ENCODE results near the gene SPATA9. TPM values are rescaled to one million over a fixed set of nuclear protein-coding genes. Genes with fewer than 3 reads are reported as not detected.

Gene SPATA9
- total RNA-seq, 1 experiment from 2014 or later, result not detected

GRCh38 chr5:95624368-95624767, 58.4 kb downstream of the SPATA9 start:
- no peak overlapping the region for H3K9ac ChIP-seq (ENCODE audit: extremely low read depth, insufficient read length, low read length)
- H3K4ac ChIP-seq (ENCODE audit: low read depth, low read length), result no peak overlapping the region
- Mint-ChIP-seq H3K27me3 (ENCODE audit: low read depth) (peaks cover 45% of the 10 kb centered on the region), H3K9me3 (peaks cover 19 to 24% of the 10 kb centered on the region in 2 experiments), H3K4me3 (no peak overlapping the region), H3K36me3 (ENCODE audit: insufficient read depth in 1 of 3, low read depth in 3 of 3) (peaks cover 14 to 19% (median 16%) of the 10 kb centered on the region in 3 experiments), H3K4me1 (peaks cover 12 to 16% of the 10 kb centered on the region in 2 experiments), H3K27ac (no peak overlapping the region)
- no peak overlapping the region for H2AK5ac ChIP-seq (ENCODE audit: insufficient read length, low read length)
- H4K20me1 ChIP-seq (ENCODE audit: control insufficient read depth, insufficient read depth, insufficient read length), result no peaks in the 10 kb centered on the region
- H3K4me1 ChIP-seq (ENCODE audit: insufficient read depth, low read length), result no peaks in the 10 kb centered on the region
- no peaks in the 10 kb centered on the region for H3K79me2 ChIP-seq (ENCODE audit: insufficient read depth, low read length)
- TF ChIP-seq, protein P1, sequence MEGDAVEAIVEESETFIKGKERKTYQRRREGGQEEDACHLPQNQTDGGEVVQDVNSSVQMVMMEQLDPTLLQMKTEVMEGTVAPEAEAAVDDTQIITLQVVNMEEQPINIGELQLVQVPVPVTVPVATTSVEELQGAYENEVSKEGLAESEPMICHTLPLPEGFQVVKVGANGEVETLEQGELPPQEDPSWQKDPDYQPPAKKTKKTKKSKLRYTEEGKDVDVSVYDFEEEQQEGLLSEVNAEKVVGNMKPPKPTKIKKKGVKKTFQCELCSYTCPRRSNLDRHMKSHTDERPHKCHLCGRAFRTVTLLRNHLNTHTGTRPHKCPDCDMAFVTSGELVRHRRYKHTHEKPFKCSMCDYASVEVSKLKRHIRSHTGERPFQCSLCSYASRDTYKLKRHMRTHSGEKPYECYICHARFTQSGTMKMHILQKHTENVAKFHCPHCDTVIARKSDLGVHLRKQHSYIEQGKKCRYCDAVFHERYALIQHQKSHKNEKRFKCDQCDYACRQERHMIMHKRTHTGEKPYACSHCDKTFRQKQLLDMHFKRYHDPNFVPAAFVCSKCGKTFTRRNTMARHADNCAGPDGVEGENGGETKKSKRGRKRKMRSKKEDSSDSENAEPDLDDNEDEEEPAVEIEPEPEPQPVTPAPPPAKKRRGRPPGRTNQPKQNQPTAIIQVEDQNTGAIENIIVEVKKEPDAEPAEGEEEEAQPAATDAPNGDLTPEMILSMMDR (conservative IDR thresholded peaks at IDR 0.05), result no peak
- H2BK5ac ChIP-seq (ENCODE audit: insufficient read length, low read length), result no peak overlapping the region
- H3T11ph ChIP-seq (ENCODE audit: low read length), result no peak overlapping the region
- WGBS (ENCODE audit: extremely low coverage, insufficient read length, low lambda C conversion rate), result no CpG with 5 or more reads among the region's 2 CpGs
- H3K23ac ChIP-seq (ENCODE audit: insufficient read length, low read depth, low read length), result no peak overlapping the region
- no peak overlapping the region for H4K91ac ChIP-seq (ENCODE audit: insufficient read length, low read depth, low read length)
- H4K8ac ChIP-seq (replicated peaks; ENCODE audit: insufficient read length, low read depth, low read length), result no peak overlapping the region
- no peak overlapping the region for H3K18ac ChIP-seq (ENCODE audit: insufficient read length, low read depth, low read length)
- no peak overlapping the region for H3K27ac ChIP-seq (ENCODE audit: insufficient read length, low read depth, low read length)
- H2BK15ac ChIP-seq (ENCODE audit: low read depth, low read length), result no peak overlapping the region
- H3K27me3 ChIP-seq (ENCODE audit: insufficient read depth, low read length), result peaks cover 15% of the 10 kb centered on the region
- no peak overlapping the region for H2BK120ac ChIP-seq (ENCODE audit: low read depth, low read length, poor library complexity, severe bottlenecking)
- H3K23me2 ChIP-seq (ENCODE audit: insufficient read length, low read depth, low read length, poor library complexity, severe bottlenecking), result peaks cover 13% of the 10 kb centered on the region
- no peak overlapping the region for H2AFZ ChIP-seq (ENCODE audit: low read length)
- no peak for DNase-seq
- H3K56ac ChIP-seq (ENCODE audit: insufficient read length, low read depth, low read length), result no peak overlapping the region
- no peak overlapping the region for H3K4me2 ChIP-seq (ENCODE audit: insufficient read depth, insufficient read length, low read length)
- peaks cover 18% of the 10 kb centered on the region for H3K9me3 ChIP-seq (ENCODE audit: control insufficient read depth, low read depth, low read length)
- H4K5ac ChIP-seq (ENCODE audit: insufficient read length, low read depth, low read length), result no peak overlapping the region
- H2BK12ac ChIP-seq (ENCODE audit: insufficient read length, low read depth, low read length), result no peak overlapping the region
- no peaks in the 10 kb centered on the region for H3K79me1 ChIP-seq (ENCODE audit: insufficient read depth, low read depth, low read length, poor library complexity, severe bottlenecking)
- H2BK20ac ChIP-seq (ENCODE audit: low read depth, low read length, poor library complexity, severe bottlenecking), result no peak overlapping the region
- H3K14ac ChIP-seq (ENCODE audit: insufficient read depth, low read length), result no peak overlapping the region

Data from H9 (cell line).